ENCODE measurements around the gene SKAP1.

Gene SKAP1

DNA sequence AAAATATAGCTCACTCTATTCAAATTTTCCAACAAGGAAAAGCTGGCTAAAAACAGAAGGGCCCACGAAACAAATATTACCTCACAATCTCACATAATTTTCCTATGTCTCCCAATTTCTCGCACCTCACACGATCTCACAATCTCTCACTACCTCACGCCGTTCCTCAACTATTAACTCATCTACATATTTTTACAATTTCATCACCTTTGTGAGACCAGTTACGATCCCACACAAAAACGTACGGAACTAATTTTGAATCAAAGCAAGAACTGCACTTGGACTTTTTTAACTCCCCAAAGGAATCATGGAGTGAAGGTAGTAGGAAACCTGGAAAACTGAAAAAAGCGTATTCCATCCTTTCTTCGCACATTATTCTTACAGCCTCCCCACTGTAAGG lies 329.9 kb downstream of the SKAP1 start:
- Mint-ChIP-seq H3K4me1 (peaks cover 70% of the 10 kb centered on the region), H3K4me3 (peak overlapping the region; percentile 97)
- CTCF ChIA-PET: interaction anchor here (1.3 kb wide), 1 partner anchor 19 kb away, joined by 4 read pairs; no protein-coding TSS in a partner anchor

DNA sequence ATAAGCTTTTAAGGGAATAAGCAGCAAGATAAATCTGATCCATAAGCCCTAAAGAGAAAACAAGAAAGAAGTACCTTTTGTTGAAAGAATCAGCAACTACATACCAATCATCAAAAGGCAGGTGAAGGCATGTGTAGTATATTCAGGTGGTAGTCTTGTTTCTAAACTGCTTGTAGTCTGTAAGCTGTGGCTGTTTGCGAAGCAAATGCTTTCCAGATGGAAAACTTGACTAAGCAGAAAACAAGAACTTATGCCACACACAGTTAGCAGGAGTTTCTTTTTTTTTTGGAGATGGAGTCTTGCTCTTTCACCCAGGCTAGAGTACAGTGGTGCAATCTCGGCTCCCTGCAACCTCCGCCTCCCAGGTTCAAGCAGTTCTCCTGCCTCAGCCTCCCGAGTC lies 334.4 kb downstream of the SKAP1 start:
- H3K27ac Mint-ChIP-seq: no peak overlapping the region
- CTCF ChIA-PET: interaction anchor here (0.8 to 4.3 kb wide), 5 partner anchors 12 to 71 kb away, joined by 3 to 52 read pairs (median 4); no protein-coding TSS in a partner anchor

More for the DNA sequence above, 329.9 kb downstream of the SKAP1 start:
- Mint-ChIP-seq H3K36me3 (peaks cover 17% of the 10 kb centered on the region), H3K27ac (no peak overlapping the region), H3K27me3 (no peaks in the 10 kb centered on the region), H3K9me3 (peaks cover 13% of the 10 kb centered on the region)
- DNase-seq: no peak

GRCh38 chr17:48093341-48094045 lies 336.5 kb downstream of the SKAP1 start:
- Mint-ChIP-seq H3K9me3 (no peaks in the 10 kb centered on the region), H3K27me3 (no peaks in the 10 kb centered on the region), H3K4me3 (no peak overlapping the region), H3K36me3 (peaks cover 12% of the 10 kb centered on the region), H3K4me1 (peaks cover 16% of the 10 kb centered on the region), H3K27ac (no peak overlapping the region)
- CTCF ChIA-PET: interaction anchor here (1.4 kb wide), 1 partner anchor 12 kb away, joined by 5 read pairs; no protein-coding TSS in a partner anchor
- DNase-seq: no peak

More for the DNA sequence above, 334.4 kb downstream of the SKAP1 start:
- Mint-ChIP-seq H3K4me3 (no peak overlapping the region), H3K27me3 (no peaks in the 10 kb centered on the region), H3K36me3 (peaks cover 12% of the 10 kb centered on the region), H3K9me3 (no peaks in the 10 kb centered on the region), H3K4me1 (peaks cover 34% of the 10 kb centered on the region)
- DNase-seq: no peak

DNA sequence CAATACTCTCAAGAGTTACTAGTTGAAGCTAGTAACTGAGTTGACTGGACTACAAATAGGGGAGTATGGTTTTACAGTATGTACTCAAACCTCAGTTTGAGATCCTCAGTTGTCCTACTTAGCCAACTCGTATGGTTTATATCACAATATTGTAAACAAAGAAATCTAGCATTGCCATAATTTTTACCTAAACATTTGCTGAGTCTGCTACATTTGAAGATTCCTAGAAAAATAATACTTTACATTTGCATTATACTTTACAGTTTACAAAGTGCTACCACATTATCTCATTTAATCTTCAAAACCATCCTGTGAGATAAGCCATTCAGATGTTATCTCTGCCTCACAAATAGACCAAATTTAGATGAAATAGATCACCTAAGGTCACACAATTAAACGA lies 345.1 kb downstream of the SKAP1 start:
- CTCF ChIA-PET: interaction anchor here (0.6 to 1.3 kb wide), 3 partner anchors 11 to 498 kb away, joined by 3 to 5 read pairs (median 4); no protein-coding TSS in a partner anchor
- Mint-ChIP-seq H3K9me3 (no peaks in the 10 kb centered on the region), H3K4me1 (peaks cover 13% of the 10 kb centered on the region), H3K27me3 (no peaks in the 10 kb centered on the region), H3K27ac (no peak overlapping the region), H3K4me3 (no peak overlapping the region), H3K36me3 (no peaks in the 10 kb centered on the region)
- no peak for DNase-seq
